Ascending aorta (tissue), 2 donors: ENCODE measurements around the gene ZNF341. TPM values are rescaled to one million over a fixed set of nuclear protein-coding genes. Genes with fewer than 3 reads are reported as not detected.
"Not testable (repeated sequence)": the region's sequence is repeated elsewhere in the genome, so short reads cannot be mapped to it uniquely, and the experiment has no call there.

Experiments
- DNase-seq, 2 donors: peaks; one replicate each; pipeline ENCODE4 v3.0.0-alpha.2; 2019; ENCODE audit warnings: low spot score in 2 of 2
- H3K27ac ChIP-seq, 2 donors: fragments of 200-600 bp; sonication (generic); one replicate each; pipeline ENCODE4 v1.5.1; 2016 to 2017; ENCODE audit warnings: mild to moderate bottlenecking in 1 of 2
- H3K27me3 ChIP-seq: fragments of 200-600 bp; sonication (generic); one replicate; pipeline ENCODE4 v1.5.1; 2017
- H3K36me3 ChIP-seq, 2 donors: fragments of 200-600 bp; sonication (generic); one replicate each; pipeline ENCODE4 v1.5.1; 2016
- H3K4me1 ChIP-seq, 2 donors: fragments of 200-600 bp; sonication (generic); one replicate each; pipeline ENCODE4 v1.5.1; 2016 to 2017; ENCODE audit warnings: mild to moderate bottlenecking in 1 of 2
- H3K4me3 ChIP-seq, 2 donors: fragments of 200-600 bp; sonication (generic); one replicate each; pipeline ENCODE4 v1.5.1; 2016 to 2017; ENCODE audit warnings: mild to moderate bottlenecking in 1 of 2
- H3K9me3 ChIP-seq, 2 donors: fragments of 200-600 bp; sonication (generic); one replicate each; pipeline ENCODE4 v1.5.1; 2016
- CTCF ChIP-seq, 3 experiments: fragments of 200-600 bp in 2 of 3; fragments of 450-650 bp in 1 of 3; sonication (generic) in 2 of 3; IDR thresholded peaks; one replicate each; pipeline ENCODE4 v1.5.1; 2016 to 2019; ENCODE audit warnings: antibody characterized with exemption in 3 of 3, mild to moderate bottlenecking in 1 of 3, moderate library complexity in 1 of 3
- intact Hi-C: fragments of 100-400 bp; cut with DNase I; formaldehyde crosslinking; loops from one replicate; pipeline ENCODE4 v1.15.1; 2023
- total RNA-seq: library from RNA; depleted of rRNA; stranded (reverse); fragments of >200 nt; gene quantifications from one replicate; pipeline ENCODE4 v1.1.0, GENCODE V29; 2016

Gene ZNF341
- total RNA-seq, 1 donor from 2014 or later: 4.5 TPM

GRCh38 chr20:33753143-33753542 lies 21.3 kb downstream of the ZNF341 start:
- Histone ChIP-seq H3K27me3 (no peaks in the 10 kb centered on the region), H3K27ac (no peak overlapping the region), H3K4me3 (no peak overlapping the region), H3K36me3 (peaks cover 36 to 55% of the 10 kb centered on the region in 2 donors), H3K9me3 (no peaks in the 10 kb centered on the region), H3K4me1 (no peaks in the 10 kb centered on the region)
- TF ChIP-seq CTCF (IDR thresholded peaks at IDR 0.05): no peak
- no peak for DNase-seq
- intact Hi-C loops: no loop called here

GRCh38 chr20:33753763-33754162 lies 22.0 kb downstream of the ZNF341 start:
- Histone ChIP-seq H3K36me3 (peaks cover 34 to 60% of the 10 kb centered on the region in 2 donors), H3K27ac (no peak overlapping the region), H3K4me1 (no peaks in the 10 kb centered on the region), H3K27me3 (no peaks in the 10 kb centered on the region), H3K9me3 (no peaks in the 10 kb centered on the region), H3K4me3 (no peak overlapping the region)
- intact Hi-C loops: no loop called here
- DNase-seq: no peak
- TF ChIP-seq CTCF (IDR thresholded peaks at IDR 0.05): no peak

GRCh38 chr20:33755936-33756490 lies 24.2 kb downstream of the ZNF341 start:
- intact Hi-C loops, H3K27ac ChIP-seq, H3K9me3 ChIP-seq, H3K27me3 ChIP-seq, DNase-seq, H3K4me3 ChIP-seq, H3K4me1 ChIP-seq: not testable (repeated sequence)
- peaks cover 25 to 57% of the 10 kb centered on the region in 2 donors for H3K36me3 ChIP-seq

- intact Hi-C loops: no loop called here
- H3K9me3 ChIP-seq: no peaks in the 10 kb centered on the region
- no peak overlapping the region for H3K4me3 ChIP-seq
- H3K4me1 ChIP-seq: no peaks in the 10 kb centered on the region
- no peaks in the 10 kb centered on the region for H3K27me3 ChIP-seq
- H3K36me3 ChIP-seq: peaks cover 22 to 52% of the 10 kb centered on the region in 2 donors
- TF ChIP-seq CTCF (IDR thresholded peaks at IDR 0.05): no peak
- no peak for DNase-seq
- no peak overlapping the region for H3K27ac ChIP-seq
These were observed 25.2 kb downstream of the ZNF341 start for GRCh38 chr20:33757046-33757445.

- Histone ChIP-seq H3K9me3 (no peaks in the 10 kb centered on the region), H3K4me3 (no peak overlapping the region), H3K27ac (no peak overlapping the region), H3K36me3 (peaks cover 22 to 51% of the 10 kb centered on the region in 2 donors), H3K4me1 (no peaks in the 10 kb centered on the region), H3K27me3 (no peaks in the 10 kb centered on the region)
- no peak for TF ChIP-seq CTCF (IDR thresholded peaks at IDR 0.05)
- no peak for DNase-seq
- intact Hi-C loops: no loop called here
These were observed 25.7 kb downstream of the ZNF341 start for GRCh38 chr20:33757458-33757857.

GRCh38 chr20:33761698-33762250 lies 30.0 kb downstream of the ZNF341 start:
- DNase-seq: no peak

More at GRCh38 chr20:33761698-33762250, 30.0 kb downstream of the ZNF341 start:
- peaks cover 10 to 31% of the 10 kb centered on the region in 2 donors for H3K36me3 ChIP-seq
- H3K27ac ChIP-seq: no peak overlapping the region
- H3K27me3 ChIP-seq: no peaks in the 10 kb centered on the region
- no peak for TF ChIP-seq CTCF (IDR thresholded peaks at IDR 0.05)
- no peaks in the 10 kb centered on the region for H3K9me3 ChIP-seq
- no peaks in the 10 kb centered on the region for H3K4me1 ChIP-seq
- H3K4me3 ChIP-seq: no peak overlapping the region
- intact Hi-C loops: no loop called here
